Retinal pigment epithelial cell (primary cell): ENCODE data around the gene UBAP1.

ENCODE experiments used
- DNase-seq: peaks from one replicate; pipeline ENCODE4 v3.0.0-alpha.2; 2010; ENCODE audit warnings: low read depth
- H3K4me3 ChIP-seq: 2 replicates; pipeline ENCODE4 v1.5.1; 2011; ENCODE audit warnings: mild to moderate bottlenecking, low read length, control low read depth, moderate library complexity
- TF ChIP-seq, protein P1 (sequence below): conservative IDR thresholded peaks from 2 replicates; pipeline ENCODE4 v1.5.1; 2011; ENCODE audit warnings: low read depth, low read length, control low read depth, inconsistent platforms

Gene UBAP1

DNA sequence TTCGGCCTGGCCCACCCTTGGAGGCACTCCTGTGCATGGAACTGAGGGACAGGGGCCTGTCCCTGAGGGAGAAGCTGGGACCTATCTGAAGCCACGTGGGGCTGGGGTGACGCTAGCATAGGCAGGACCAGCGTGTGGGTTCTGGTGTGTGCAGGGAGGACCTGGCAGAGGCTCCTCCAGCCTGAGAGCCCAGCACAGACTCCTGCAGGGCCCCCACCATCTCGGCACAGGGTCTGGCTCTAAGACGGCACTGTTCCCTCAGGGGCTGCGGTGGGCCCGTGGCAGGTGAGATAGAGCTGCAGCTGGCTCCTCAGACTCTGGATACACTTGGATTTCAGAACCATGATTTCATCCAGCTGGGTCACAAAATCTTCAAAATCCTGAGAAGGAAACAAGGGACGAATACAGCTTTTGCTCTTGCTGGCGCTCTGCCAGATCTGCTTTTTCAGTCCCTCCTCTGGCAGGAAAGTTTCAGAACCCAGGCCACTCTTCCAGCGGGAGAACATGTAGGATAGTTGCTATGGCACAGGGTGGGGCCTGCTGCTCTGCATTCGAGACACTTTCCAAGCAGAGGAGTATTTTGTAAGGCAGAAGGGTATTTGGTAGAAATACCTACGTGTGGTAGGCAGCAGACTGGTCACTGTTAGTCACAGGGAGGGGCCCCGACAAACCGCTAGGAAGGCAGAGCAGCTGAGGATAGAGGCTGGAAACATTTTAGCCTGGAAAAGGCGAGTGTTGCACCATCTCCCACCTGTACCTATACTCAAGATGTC lies 75.5 kb downstream of the UBAP1 start:
- TF ChIP-seq, protein P1, sequence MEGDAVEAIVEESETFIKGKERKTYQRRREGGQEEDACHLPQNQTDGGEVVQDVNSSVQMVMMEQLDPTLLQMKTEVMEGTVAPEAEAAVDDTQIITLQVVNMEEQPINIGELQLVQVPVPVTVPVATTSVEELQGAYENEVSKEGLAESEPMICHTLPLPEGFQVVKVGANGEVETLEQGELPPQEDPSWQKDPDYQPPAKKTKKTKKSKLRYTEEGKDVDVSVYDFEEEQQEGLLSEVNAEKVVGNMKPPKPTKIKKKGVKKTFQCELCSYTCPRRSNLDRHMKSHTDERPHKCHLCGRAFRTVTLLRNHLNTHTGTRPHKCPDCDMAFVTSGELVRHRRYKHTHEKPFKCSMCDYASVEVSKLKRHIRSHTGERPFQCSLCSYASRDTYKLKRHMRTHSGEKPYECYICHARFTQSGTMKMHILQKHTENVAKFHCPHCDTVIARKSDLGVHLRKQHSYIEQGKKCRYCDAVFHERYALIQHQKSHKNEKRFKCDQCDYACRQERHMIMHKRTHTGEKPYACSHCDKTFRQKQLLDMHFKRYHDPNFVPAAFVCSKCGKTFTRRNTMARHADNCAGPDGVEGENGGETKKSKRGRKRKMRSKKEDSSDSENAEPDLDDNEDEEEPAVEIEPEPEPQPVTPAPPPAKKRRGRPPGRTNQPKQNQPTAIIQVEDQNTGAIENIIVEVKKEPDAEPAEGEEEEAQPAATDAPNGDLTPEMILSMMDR = no peak
- no peak for DNase-seq

GRCh38 chr9:34254966-34255825 lies 76.4 kb downstream of the UBAP1 start:
- H3K4me3 ChIP-seq = no peak overlapping the region
- no peak for DNase-seq
- TF ChIP-seq, protein P1 = no peak

More for the DNA sequence above, 75.5 kb downstream of the UBAP1 start:
- no peak overlapping the region for H3K4me3 ChIP-seq

DNA sequence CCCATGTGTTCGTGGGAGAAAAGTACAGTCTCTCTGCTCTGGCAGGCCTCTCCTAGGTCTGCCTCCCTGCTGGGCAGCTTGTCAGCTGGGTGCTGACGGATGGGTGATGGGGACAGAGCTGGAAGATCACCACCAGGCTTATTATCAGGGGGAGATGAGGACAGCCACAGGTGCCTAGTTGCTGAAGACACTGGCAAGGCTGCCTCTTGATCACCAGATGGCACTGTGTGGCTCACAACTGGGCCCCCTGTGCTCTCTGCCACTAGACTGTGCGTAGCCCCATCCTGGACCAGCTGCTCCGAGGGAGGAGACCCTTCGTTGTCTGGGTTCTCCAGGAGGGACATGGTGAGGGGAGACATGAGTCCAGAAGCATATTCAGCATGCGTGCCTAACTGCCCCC lies 77.3 kb downstream of the UBAP1 start:
- TF ChIP-seq, protein P1 = peak; percentile 35
- no peak overlapping the region for H3K4me3 ChIP-seq
- DNase-seq = no peak

GRCh38 chr9:34256987-34257585 lies 78.2 kb downstream of the UBAP1 start:
- TF ChIP-seq, protein P1 = no peak
- no peak for DNase-seq
- H3K4me3 ChIP-seq = no peak overlapping the region

DNA sequence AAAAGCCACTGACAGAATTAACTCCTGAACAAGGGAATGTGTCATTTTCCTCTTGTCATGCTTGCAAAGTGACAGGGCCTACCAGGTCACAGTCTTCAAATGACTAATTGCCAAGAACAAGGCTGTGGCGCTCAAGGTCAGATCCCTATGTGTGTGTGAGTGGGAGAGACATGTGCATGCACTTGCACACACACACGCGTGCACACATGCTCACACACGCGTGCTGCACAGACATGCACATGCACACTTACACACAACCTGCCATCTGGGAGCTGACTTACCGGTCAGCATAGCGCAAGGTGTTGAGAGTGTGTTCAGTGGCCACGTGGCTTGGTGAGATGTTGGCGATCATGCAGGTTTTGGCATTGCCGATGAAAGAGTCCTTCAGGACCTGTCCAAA lies 80.5 kb downstream of the UBAP1 start:
- no peak for DNase-seq
- H3K4me3 ChIP-seq = no peak overlapping the region
- TF ChIP-seq, protein P1 = no peak

DNA sequence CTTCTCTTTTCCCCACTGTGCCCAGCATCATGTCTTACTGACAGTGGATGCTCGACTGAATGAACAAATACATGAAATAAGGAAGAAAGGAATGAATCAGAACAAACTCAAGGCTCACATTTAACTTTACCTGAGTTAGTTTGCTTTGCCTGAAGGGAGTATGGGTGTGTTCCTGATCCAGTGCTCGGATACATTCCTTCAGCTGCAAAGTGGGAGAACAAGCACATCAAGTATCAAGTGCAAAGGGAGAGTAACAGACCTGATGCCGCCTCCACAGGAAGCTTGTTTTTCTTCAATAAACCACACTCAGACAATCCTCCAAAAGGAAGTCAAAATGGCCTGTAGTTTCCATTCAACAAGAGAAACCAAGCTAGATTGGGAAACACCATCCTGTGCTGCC lies 84.1 kb downstream of the UBAP1 start:
- no peak overlapping the region for H3K4me3 ChIP-seq
- TF ChIP-seq, protein P1 = no peak

More for the DNA sequence above, 84.1 kb downstream of the UBAP1 start:
- no peak for DNase-seq
